ENCODE data around the gene NIF3L1. TPM values are rescaled to one million over a fixed set of nuclear protein-coding genes. Genes with fewer than 3 reads are reported as not detected.

Gene NIF3L1
- total and polyA plus RNA-seq, 10 of the 15 experiments (the other 5 are each of a cell fraction or from before 2014, with no cell fraction given): 27.6 to 95.9 (median 53.8) TPM

DNA sequence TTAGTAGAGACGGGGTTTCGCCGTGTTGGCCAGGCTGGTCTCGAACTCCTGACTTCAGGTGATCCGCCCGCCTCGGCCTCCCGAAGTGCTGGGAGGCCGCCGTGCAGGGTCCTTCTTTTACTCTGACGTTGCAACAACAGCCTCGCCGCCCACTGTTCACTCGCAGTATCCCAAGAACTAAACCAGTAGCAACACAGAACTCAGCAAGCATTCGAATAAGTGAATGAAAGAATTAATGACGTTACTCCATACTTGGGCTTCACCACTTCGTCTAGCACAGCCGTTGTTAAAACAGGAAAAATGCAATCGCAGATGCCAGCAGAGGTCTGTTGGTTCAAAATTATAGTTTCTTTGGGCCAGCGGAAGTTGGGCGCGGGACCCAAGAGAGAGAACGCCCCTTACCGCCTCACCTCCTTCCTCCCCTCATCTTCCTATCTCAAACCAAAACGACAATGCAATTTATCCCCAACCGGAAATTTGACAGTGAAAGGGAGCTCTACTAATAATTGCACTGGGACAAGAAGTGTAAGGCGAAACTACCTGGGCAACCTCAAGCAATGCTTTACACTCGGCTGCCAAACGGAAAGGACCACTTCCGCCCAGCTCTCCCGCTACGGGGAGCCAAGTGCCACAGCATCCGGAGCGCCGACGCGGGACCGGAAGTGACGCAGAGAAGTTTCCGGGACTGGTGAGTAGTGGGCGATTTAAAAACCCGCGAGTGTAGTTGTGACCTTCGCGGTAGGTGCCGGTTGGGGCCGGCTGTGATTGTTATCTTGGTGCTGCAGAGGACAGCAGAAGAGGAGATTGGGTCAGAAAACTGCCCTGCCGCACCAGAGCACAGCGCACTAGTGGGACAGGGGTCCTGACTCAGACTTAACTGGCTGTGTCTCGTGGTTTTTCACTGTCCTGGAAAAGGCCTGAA is at the start of gene NIF3L1, which contains the start of gene PPIL3 (continued):
- TF ChIP-seq, protein P1, sequence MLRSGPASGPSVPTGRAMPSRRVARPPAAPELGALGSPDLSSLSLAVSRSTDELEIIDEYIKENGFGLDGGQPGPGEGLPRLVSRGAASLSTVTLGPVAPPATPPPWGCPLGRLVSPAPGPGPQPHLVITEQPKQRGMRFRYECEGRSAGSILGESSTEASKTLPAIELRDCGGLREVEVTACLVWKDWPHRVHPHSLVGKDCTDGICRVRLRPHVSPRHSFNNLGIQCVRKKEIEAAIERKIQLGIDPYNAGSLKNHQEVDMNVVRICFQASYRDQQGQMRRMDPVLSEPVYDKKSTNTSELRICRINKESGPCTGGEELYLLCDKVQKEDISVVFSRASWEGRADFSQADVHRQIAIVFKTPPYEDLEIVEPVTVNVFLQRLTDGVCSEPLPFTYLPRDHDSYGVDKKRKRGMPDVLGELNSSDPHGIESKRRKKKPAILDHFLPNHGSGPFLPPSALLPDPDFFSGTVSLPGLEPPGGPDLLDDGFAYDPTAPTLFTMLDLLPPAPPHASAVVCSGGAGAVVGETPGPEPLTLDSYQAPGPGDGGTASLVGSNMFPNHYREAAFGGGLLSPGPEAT (IDR thresholded peaks at IDR 0.05; ENCODE audit: low read depth): peak; percentile 97
- TF ChIP-seq, protein P2, sequence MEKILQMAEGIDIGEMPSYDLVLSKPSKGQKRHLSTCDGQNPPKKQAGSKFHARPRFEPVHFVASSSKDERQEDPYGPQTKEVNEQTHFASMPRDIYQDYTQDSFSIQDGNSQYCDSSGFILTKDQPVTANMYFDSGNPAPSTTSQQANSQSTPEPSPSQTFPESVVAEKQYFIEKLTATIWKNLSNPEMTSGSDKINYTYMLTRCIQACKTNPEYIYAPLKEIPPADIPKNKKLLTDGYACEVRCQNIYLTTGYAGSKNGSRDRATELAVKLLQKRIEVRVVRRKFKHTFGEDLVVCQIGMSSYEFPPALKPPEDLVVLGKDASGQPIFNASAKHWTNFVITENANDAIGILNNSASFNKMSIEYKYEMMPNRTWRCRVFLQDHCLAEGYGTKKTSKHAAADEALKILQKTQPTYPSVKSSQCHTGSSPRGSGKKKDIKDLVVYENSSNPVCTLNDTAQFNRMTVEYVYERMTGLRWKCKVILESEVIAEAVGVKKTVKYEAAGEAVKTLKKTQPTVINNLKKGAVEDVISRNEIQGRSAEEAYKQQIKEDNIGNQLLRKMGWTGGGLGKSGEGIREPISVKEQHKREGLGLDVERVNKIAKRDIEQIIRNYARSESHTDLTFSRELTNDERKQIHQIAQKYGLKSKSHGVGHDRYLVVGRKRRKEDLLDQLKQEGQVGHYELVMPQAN (conservative IDR thresholded peaks at IDR 0.05): peak; percentile 99
- TF ChIP-seq SP1 (IDR thresholded peaks at IDR 0.05; ENCODE audit: low read depth, low read length) (peak; percentile 79), MXI1 (IDR thresholded peaks at IDR 0.05; ENCODE audit: low read depth, low read length) (peak; percentile 87), TCF7 (IDR thresholded peaks at IDR 0.05; ENCODE audit: borderline replicate concordance) (peak; percentile 78; the same call in 1 of the 2 replicates), SMARCA5 (IDR thresholded peaks at IDR 0.05) (peak; percentile 39), JUNB (IDR thresholded peaks at IDR 0.05) (no peak; the same call in 1 of the 2 replicates), MEF2B (IDR thresholded peaks at IDR 0.05; ENCODE audit: partially characterized antibody, poor library complexity, severe bottlenecking) (peak; percentile 35), STAT3 (IDR thresholded peaks at IDR 0.05; ENCODE audit: low read depth, low read length) (no peak), CHD4 (IDR thresholded peaks at IDR 0.05) (no peak), NRF1 (conservative IDR thresholded peaks at IDR 0.05; ENCODE audit: low read depth, low read length) (no peak), SUPT20H (IDR thresholded peaks at IDR 0.05; ENCODE audit: borderline replicate concordance, control insufficient read depth, low read depth, low read length) (no peak), ZNF217 (IDR thresholded peaks at IDR 0.05) (peak; percentile 88), BHLHE40 (IDR thresholded peaks at IDR 0.05; ENCODE audit: borderline replicate concordance in 1 of 2, low read depth in 2 of 2, low read length in 1 of 2) (peak; percentile 47 to 60; a peak in 3 of 4 replicates), TCF3 (IDR thresholded peaks at IDR 0.05; ENCODE audit: borderline replicate concordance, insufficient read depth, low read depth, low read length) (peak; percentile 90)
- TF ChIP-seq, protein P3, sequence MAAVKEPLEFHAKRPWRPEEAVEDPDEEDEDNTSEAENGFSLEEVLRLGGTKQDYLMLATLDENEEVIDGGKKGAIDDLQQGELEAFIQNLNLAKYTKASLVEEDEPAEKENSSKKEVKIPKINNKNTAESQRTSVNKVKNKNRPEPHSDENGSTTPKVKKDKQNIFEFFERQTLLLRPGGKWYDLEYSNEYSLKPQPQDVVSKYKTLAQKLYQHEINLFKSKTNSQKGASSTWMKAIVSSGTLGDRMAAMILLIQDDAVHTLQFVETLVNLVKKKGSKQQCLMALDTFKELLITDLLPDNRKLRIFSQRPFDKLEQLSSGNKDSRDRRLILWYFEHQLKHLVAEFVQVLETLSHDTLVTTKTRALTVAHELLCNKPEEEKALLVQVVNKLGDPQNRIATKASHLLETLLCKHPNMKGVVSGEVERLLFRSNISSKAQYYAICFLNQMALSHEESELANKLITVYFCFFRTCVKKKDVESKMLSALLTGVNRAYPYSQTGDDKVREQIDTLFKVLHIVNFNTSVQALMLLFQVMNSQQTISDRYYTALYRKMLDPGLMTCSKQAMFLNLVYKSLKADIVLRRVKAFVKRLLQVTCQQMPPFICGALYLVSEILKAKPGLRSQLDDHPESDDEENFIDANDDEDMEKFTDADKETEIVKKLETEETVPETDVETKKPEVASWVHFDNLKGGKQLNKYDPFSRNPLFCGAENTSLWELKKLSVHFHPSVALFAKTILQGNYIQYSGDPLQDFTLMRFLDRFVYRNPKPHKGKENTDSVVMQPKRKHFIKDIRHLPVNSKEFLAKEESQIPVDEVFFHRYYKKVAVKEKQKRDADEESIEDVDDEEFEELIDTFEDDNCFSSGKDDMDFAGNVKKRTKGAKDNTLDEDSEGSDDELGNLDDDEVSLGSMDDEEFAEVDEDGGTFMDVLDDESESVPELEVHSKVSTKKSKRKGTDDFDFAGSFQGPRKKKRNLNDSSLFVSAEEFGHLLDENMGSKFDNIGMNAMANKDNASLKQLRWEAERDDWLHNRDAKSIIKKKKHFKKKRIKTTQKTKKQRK (IDR thresholded peaks at IDR 0.05; ENCODE audit: low read depth, low read length): peak; percentile 7; the same call in 1 of the 2 replicates
- TF ChIP-seq, protein P4, sequence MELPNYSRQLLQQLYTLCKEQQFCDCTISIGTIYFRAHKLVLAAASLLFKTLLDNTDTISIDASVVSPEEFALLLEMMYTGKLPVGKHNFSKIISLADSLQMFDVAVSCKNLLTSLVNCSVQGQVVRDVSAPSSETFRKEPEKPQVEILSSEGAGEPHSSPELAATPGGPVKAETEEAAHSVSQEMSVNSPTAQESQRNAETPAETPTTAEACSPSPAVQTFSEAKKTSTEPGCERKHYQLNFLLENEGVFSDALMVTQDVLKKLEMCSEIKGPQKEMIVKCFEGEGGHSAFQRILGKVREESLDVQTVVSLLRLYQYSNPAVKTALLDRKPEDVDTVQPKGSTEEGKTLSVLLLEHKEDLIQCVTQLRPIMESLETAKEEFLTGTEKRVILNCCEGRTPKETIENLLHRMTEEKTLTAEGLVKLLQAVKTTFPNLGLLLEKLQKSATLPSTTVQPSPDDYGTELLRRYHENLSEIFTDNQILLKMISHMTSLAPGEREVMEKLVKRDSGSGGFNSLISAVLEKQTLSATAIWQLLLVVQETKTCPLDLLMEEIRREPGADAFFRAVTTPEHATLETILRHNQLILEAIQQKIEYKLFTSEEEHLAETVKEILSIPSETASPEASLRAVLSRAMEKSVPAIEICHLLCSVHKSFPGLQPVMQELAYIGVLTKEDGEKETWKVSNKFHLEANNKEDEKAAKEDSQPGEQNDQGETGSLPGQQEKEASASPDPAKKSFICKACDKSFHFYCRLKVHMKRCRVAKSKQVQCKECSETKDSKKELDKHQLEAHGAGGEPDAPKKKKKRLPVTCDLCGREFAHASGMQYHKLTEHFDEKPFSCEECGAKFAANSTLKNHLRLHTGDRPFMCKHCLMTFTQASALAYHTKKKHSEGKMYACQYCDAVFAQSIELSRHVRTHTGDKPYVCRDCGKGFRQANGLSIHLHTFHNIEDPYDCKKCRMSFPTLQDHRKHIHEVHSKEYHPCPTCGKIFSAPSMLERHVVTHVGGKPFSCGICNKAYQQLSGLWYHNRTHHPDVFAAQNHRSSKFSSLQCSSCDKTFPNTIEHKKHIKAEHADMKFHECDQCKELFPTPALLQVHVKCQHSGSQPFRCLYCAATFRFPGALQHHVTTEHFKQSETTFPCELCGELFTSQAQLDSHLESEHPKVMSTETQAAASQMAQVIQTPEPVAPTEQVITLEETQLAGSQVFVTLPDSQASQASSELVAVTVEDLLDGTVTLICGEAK (IDR thresholded peaks at IDR 0.05; ENCODE audit: borderline replicate concordance): peak; percentile 100
